T-helper 9 cell (primary cell): ENCODE results near the gene PNRC2.

Source experiments
- DNase-seq: peaks from one replicate; pipeline ENCODE4 v3.0.0-alpha.2; 2020
- total RNA-seq, 2 donors: gene quantifications; one replicate each; lab custom pipeline; 2026; lab: John Stamatoyannopoulos, UW

The PNRC2 gene, protein sequence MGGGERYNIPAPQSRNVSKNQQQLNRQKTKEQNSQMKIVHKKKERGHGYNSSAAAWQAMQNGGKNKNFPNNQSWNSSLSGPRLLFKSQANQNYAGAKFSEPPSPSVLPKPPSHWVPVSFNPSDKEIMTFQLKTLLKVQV
- total RNA-seq, result 203 to 219 reads per million in 2 donors

DNA sequence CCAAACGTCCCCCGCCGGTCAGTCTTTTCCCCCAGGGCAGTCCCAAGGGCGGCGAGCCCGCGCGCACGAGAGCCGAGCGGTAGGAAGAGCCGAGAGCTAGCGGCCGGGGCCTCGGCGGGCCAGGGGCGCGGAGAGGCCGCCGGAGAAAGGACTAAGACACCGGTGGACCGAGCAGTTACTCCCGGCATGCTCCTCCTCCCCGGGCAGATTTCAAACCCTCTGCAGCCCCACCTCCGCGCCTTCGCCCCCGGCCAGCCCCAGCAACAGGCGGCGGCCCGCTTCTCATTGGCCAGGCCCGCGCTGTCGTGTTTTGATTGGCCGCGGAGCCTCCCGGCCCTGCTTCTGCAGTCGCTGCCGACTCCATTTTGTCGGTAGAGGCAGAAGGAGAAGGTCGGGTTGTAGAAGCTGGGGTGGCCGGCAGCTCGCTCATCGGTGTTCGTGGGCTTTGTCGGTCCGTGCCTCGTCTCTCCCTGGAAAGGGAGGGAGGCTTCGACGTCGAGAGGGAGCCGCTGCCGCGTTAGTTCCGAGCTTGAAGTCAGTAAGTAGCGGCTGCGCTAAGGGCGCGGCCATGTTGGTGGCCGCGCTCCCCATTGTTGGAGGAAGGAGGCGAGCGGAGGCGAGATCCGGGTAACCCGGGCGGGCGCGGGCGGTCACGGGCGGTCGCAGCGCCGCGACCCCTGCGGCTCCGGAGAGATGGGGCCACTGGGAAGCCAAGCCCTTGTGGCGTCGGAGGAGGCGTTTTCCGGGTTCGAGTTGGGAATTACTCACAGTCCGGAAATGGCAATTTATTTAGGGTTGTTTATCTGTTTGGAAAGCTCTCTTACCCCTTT is at the start of gene PNRC2:
Gene PNRC2, plus strand, starts transcription at position 368 of the 830 bp plus-strand sequence. CDS start 1,630 bp downstream, outside the sequence.
- DNase-seq, result peak; percentile 93

DNA sequence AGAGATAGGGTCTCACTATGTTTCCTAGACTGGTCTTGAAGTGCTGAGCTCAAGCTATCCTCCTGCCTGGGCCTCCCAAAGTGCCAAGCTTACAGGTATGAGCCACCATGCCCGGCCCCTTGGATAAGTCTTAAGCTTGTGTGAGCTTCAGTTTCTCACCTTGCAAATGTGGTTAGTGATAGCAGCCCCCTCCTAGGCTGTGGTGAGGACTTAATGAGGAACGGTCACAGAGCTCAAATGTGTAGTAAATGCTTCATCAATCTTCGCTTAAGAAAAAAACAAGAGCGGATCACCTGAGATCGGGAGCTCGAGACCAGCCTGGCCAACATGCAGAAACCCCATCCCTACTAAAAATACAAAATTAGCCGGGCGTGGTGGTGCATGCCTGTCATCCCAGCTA is 49.5 kb upstream of the PNRC2 start:
- no peak for DNase-seq

DNA sequence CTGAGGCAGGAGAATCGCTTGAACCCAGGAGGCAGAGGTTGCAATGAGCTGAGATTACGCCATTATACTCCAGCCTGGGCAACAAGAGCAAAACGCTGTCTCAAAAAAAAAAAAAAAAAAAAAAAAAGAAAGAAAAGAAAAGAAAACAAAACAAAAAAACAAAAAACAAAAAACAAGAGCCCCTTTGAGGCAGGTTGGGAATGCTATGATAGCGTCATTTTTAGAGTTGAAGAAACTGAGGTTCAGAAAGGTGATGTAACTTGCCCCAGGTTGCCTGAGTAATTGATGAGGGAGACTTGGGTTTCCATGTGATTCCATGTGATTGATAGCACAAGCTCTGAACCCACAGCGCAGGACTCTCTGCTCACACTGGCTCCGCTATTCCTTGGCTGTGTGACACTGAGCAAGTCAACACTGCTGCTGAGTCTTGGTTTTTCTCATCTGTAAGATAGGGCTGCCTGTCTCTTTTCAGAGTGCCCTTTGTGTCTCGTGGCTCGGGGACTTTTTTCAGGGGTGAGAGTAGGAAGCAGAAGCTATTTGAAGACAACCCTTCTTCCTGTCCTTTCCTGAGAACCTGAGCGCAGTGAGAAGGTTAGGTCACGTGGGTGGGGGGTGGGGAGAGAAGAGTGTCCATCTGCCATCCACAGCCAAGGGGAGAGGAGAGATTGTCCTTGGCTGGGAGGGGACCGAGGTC is 48.9 kb upstream of the PNRC2 start:
- DNase-seq, result no peak

DNA sequence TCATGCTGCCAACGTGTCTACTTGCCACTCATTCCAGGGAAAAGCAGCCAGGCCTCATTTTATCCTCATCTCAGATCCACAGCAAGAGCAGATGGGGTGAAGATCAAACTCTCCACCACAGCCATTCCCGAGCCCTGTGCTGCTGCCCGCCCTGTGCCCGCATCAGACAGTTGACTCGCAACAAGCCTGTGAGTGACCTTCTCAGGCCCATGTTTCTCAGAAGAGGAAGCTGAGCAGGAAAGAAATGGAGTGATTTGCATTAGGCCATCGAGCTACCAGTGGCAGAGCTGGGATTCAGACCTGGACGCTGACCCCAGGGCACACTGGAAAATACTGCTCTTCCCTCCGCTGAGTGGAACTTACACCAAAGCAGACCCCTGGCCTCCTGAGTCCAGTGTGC is 47.7 kb upstream of the PNRC2 start:
- no peak for DNase-seq

DNA sequence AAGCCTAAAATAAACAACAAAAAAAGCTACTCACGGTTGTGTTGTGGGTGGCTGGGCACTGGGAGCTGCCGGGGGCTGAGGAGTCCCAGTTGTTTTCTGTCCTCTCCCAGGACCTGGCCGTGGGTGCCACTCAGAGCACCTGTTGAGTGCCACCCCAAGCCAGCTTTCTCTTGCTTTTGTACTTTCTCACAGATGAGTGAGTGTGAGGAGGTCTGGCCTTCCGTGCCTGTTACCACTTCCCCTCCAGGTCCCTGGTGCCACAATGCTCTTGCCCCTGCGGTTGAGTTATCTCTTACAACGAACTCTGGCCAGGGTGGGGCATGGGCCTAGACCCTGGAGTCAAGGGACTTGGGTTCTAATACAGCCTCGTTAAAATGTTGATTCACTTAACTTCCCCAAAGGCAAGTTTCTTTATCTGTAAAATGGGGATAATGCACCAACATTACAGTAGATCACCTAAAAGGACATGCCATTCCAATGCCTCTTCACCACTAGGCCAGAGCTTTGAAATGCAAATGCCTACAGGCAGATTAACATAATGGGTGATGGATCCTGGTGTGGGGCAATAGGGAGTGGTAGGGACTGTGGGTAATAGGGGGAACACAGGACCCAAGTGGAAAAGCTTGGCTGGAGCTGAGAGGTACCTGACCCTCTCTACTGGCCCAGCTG is 46.3 kb upstream of the PNRC2 start, which contains the start of gene CNR2:
Gene CNR2, minus strand, starts transcription at position 151 of the 669 bp plus-strand sequence. CDS start 37,745 bp downstream, outside the sequence.
- DNase-seq, result no peak

DNA sequence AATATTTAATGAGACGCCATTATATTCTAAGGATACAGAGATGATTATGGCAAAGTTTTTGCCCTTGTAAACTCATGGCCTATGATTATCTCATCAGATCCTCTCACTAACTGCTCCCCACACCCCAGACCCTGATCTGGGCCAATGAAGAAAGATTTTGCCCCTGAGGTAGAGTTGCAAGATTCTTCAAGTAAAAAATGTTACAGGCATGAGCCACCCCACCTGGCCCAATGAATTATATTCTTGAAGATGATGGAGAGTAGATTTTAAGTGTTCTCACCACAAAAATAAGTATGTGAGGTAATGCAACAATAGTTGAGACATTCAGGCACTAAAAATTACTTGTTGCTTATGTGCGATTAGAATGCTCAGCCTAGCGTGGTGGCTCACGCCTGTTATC is 44.7 kb upstream of the PNRC2 start:
- no peak for DNase-seq

DNA sequence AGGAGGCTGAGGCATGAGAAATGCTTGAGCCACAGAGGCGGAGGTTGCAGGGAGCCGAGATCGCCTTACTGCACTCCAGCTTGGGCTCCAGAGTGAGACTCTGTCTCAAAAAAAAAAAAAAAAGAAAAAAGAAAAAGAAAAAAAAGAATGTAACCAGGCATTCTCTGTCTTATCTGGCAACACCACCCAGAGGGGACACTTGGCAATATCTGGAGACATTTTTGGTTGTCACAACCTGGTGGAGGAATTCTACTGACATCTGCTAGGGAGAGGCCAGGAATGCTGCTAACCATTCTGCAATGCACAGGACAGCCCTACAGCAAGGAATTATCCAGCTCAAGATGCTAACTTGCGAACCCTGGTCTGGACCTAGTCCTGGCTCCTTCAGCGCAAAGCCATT is 44.2 kb upstream of the PNRC2 start:
- no peak for DNase-seq

DNA sequence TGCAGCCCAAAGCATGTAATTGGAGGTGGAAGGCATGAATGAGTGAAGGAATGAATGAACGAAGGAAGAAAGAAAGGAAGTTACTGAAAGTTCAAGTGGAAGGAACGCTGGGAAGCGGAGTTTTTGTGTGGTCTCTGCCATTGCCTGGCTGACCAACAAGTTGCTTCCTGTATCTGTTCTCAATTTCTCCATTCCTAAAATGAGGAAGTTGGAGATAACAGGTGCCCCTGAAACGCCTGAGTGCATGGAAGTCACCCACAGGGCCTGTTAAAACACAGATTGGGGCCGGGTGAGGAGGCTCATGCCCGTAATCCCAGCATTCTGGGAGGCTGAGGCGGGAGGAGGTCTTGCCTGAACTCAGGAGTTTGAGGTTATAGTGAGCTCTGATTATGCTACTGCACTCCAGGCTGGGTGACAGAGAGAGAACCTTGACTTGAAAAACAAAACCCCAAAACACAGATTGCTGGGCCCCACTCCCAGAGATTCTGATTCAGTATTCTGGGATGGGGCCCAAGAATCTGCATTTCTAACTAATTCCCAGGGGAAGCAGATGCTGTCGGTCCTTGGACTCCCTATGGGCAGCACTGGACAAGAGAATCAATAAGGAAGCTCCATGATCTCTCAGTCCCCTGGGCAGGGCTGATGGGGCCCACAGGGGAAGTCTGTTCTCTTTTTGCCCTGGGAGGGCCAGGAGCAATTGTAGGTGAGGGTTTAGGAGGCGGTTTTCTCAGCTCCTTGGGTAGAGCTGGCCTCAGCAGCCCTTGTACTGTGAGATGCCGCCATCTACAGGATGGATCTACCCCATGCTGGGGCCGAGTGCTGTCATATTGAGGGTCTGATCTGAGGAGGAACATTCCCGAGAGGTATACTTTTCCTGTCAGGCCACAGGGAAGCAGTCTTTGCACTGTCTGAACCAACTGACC is 43.2 kb upstream of the PNRC2 start:
- peak; percentile 12 for DNase-seq

DNA sequence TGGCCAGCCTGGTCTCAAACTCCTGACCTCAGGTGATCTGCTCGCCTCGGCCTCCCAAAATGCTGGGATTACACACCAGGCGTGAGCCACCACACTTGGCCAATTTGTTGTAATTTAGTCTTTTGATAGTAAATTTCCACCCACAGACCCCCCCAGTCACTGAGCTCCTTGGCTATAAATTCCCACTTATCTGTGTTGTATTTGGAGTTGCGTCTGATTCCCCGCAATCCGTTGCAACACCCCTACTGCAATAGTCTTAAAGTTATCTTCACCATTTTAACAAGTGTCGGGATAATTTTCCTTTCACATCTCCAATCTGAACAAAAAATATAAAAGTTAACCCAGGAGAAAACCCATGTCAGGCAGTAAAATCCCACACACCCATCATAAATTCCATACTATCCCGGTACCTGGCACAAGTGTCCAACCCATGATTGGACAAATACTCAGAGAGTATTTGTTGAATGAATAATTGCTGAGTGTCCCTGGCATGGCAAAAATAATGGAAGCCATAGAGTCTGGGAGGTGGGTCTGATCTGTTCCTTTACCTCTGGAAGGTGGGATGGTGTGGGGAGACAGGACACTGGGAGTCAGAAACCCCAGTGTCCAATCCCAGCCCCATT is 37.2 kb upstream of the PNRC2 start:
- no peak for DNase-seq

DNA sequence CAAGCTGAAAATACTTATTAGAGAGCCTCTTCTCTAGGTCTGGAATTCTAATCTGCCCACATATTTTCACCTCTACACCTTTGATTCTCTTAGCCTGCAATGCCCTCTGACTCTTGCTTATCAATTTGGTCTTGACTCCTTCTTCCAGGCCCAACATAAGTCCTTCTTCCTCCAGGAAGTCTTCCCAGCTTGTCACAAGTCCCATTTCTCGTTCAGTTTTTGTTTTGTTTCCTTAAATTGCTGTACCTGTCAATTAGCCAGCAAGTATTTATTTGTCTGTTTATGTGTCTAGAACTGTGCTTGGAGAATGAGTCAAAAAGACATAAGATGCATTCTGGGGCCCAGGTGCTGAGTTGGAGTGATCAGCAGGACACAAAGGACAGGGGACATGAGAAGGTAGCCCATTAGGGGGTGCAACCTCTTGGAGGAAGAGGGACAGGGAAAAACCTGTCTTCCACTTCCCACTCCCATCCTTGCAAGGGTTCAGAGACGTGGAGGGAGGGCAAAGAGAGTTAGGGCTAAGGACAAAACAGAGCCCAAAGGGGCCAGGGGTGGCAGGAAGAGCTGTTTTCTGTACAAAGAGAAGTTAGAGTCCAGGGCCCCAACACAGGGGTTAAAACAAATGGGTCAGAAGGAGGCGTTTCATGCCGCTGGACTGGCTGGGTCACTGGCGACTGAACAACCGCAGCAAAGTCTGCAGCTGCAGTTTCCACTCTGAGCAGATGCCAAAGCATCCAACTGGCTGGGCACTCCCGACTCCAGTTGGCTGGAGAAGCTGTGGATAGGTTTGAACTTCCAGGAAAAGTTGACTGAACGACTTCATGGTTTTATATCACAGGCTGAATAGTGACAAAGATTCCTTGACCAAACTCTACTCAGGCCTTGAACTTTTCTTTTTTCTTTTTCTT is 35.8 kb upstream of the PNRC2 start:
- DNase-seq, result no peak

DNA sequence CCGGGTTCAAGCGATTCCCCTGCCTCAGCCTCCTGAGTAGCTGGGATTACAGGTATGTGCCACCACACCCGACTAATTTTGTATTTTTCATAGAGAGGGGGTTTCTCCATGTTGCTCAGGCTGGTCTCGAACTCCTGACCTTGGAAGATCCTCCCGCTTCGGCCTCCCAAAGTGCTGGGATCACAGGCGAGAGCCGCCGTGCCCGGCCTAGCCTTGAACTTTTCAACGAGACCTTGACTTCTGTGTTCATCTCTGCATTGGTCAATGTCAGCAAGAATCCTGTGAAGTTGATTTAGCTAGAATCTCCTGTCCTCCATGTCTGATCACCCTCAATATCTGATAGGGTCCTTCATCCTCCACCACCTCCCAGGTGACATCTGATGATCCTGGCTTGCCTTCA is 35.0 kb upstream of the PNRC2 start:
- DNase-seq, result no peak

DNA sequence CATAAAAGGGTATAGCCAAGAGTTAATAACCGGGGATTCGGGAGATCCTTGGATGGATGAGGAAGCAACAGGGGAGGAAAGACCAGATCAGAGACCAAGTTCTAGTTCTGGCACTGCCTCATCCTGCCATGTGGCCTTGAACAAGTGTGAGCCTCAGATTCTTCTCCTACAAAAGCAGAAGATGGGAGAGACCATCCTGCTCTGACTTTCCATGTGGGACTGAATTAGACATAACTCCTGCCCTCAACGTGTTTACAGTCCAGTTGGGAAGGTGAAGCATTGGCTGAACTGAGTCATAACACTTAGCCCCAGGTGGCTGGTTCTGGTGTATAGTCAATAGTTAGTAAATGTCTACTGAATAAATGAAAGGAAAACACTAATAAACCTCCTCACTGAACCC is 34.3 kb upstream of the PNRC2 start:
- DNase-seq, result no peak

DNA sequence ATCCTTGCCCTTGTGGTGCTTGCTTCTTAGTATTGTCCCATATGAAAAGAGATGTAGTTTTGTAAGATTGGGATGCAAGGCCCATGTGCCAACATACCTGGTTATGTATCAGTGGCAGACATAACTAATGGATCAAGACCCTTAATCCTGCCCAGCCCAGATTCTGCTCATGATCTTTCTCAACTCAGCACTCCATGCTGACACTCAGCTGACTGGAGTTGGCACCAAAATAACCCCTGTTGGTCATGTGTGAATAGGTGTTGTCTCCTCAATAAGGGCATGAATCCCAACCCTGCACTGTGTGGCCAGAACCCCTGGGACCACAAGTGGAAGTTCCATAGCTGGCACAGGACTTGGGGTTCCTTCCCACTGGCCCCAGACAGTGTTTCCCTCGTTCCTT is 32.5 kb upstream of the PNRC2 start:
- no peak for DNase-seq

DNA sequence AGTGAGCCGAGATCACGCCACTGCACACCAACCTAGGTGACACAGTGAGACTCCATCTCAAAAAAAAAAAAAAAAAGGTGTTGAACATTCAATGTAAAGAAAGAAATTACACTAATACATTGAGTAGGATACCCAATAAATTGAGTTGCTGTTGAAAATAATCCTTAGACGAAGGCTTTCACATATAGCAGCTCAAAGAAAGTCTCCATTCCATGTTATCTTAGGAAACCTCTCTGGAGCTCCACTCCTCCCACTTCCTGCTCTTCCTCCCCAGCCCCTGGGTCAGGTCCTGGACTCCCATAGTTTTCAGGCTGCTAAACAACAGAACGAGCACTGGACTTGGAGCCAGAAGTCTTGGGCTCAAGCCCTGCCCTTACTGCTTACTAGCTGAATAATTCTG is 30.8 kb upstream of the PNRC2 start:
- DNase-seq, result no peak

DNA sequence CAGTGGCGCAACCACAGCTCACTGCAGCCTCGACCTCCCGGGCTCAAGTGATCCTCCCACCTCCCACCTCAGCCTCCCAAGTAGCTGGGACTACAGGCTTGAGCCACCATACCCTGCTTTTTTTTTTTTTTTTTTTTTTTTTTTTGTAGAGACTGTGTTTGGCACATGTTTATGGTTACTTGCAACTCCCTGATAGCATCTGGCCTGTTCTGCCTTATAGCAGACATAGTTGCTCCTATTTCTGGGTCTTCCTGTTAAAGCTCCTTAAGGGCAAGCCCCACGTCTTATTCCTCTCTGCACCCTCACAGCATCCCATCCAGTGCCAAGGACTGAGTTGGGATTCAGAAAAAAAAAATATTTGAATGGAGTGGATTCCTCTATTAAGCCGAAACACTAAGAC is 29.4 kb upstream of the PNRC2 start:
- DNase-seq, result no peak

DNA sequence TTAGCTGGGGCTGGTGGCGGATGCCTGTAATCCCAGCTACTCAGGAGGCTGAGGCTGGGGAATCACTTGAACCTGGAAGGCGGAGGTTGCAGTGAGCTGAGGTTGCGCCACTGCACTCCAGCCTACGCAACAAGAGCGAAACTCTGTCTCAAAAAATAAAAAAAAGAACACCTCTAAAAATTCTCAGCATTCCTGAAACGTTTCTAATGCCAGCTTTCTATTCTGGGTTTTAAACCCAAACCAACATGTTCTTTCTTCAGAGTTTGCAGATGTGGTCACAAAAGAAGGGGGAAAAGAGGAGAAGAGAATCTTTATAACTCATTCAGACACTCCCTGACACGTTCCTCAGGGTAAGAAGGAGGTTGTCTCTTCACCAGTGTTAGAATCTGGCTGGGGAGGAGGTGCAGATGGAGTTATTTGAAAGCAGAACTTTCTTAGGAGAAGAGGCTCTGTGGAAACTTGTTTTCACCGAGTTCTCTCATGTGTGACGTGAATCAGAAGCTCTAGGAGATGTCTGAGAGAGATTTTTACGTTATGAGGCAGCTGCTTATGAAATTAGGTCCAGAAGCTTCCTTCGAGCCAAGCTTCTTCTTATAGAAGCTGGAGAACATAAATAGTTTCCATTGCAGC is 28.7 kb upstream of the PNRC2 start:
- no peak for DNase-seq

DNA sequence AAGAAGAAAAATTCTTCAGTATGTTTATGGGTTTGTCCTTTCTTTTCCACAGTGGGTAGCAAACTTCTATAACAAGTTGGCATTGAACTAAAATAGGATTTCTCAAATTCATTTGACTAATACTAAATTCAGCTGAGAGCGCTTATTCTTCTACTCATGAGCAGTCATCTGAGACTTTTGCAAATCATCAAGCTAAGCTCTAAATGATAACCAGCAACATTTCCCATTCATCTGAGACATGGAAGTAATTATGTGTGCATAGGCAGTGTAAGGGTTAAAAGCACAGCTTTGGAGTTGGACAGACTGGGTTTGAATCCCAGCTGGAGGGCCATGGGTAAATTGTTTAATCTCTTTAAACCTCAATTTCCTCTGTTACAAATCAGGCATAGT is 28.1 kb upstream of the PNRC2 start:
- DNase-seq, result no peak

DNA sequence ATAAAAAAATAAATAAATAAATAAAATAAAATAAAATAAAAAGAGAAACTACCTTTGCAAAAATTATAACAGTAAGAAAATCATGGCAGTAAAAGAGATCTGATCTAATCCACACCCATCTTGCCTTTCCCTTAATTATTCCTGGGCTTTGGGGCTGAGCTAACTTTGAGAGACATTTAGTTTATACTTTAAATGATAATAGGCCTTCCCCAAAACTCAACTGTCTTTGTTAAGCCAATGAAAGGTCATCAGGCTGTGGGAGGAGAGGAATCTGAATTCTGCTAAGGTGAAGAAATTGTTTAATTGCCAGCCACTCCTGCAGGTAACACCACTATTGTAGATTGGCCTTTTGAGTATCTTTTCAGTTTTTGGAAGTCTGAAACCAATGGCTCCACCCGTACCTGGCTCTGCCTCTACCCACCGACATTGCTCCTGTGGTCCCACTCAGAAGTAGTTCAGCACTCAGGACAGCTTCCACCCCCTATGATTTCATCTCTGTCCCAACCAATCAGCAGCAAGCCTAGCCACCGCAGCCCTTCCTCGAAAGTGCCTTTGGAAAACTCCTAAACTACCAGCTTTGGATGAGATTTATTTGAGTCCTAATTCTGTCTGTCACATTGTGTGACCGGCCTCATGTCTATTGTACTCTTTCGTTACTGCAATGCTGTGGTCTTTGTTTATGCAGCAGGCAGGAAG is 23.0 kb upstream of the PNRC2 start:
- DNase-seq, result no peak

DNA sequence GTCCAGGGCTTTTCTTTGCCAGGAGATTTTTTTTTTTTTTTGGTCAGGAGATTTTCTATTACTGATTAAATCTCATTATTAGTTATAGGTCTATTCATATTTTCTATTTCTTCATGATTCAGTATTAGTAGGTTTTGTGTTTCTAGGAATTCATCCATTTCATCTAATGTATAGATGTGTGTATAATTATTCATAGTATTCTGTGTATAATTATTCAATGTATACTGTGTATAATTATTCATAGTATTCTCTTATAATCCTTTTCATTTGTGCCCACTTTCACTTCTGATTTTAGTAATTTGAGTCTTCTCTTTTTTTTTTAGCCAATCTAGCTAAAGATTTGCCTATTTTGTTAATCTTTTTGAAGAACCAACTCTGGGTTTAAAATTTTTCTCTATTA is 12.3 kb upstream of the PNRC2 start:
- DNase-seq, result no peak
